HepG2 (cell line): Measurements from ENCODE around the gene NDN. TPM values are rescaled to one million over a fixed set of nuclear protein-coding genes. Genes with fewer than 3 reads are reported as not detected.

Experiments
- AHR ChIP-seq: IDR thresholded peaks from 2 replicates; pipeline ENCODE4 v1.6.1; 2018; ENCODE audit warnings: missing genetic modification reagents, missing compliant biosample characterization
- ATF2 ChIP-seq: sonication (generic); formaldehyde crosslinking; IDR thresholded peaks from 2 replicates; pipeline ENCODE4 v1.4.0; 2020; ENCODE audit warnings: missing genetic modification reagents
- FOXC1 ChIP-seq: sonication (generic); formaldehyde crosslinking; IDR thresholded peaks from 2 replicates; pipeline ENCODE4 v1.8.0; 2022; ENCODE audit warnings: mild to moderate bottlenecking, missing genetic modification reagents, borderline replicate concordance
- FOXM1 ChIP-seq: sonication (generic); formaldehyde crosslinking; IDR thresholded peaks from 2 replicates; pipeline ENCODE4 v1.5.0; 2020; ENCODE audit warnings: missing genetic modification reagents
- IRX3 ChIP-seq: sonication (generic); formaldehyde crosslinking; IDR thresholded peaks from 2 replicates; pipeline ENCODE4 v1.8.1; 2023; ENCODE audit warnings: mild to moderate bottlenecking, low read depth, missing genetic modification reagents, borderline replicate concordance
- KAT8 ChIP-seq: IDR thresholded peaks from 2 replicates; pipeline ENCODE4 v1.6.1; 2016; ENCODE audit warnings: missing genetic modification reagents, missing compliant biosample characterization
- KDM5B ChIP-seq: sonication (generic); formaldehyde crosslinking; IDR thresholded peaks from 2 replicates; pipeline ENCODE4 v1.4.0; 2020; ENCODE audit warnings: missing genetic modification reagents, mild to moderate bottlenecking, borderline replicate concordance
- NFATC3 ChIP-seq: sonication (generic); formaldehyde crosslinking; IDR thresholded peaks from 2 replicates; pipeline ENCODE4 v1.5.1; 2020; ENCODE audit warnings: mild to moderate bottlenecking, missing genetic modification reagents
- NR2F6 ChIP-seq, 2 experiments: IDR thresholded peaks; 2 replicates each; pipeline ENCODE4 v1.6.1; 2016; ENCODE audit warnings: antibody characterized with exemption in 1 of 2, mild to moderate bottlenecking in 1 of 2
- SMARCC2 ChIP-seq: fragments of 450-650 bp; IDR thresholded peaks from 2 replicates; pipeline ENCODE4 v1.6.1; 2017; ENCODE audit warnings: antibody characterized with exemption, mild to moderate bottlenecking
- SRSF4 ChIP-seq: fragments of 200-400 bp; formaldehyde crosslinking; IDR thresholded peaks from one replicate; pipeline ENCODE4 v1.6.1; 2018; ENCODE audit warnings: mild to moderate bottlenecking, low read depth, low read length, moderate library complexity; ENCODE audit not compliant: poor library complexity, severe bottlenecking
- TERF1 ChIP-seq: sonication (generic); formaldehyde crosslinking; IDR thresholded peaks from 2 replicates; pipeline ENCODE4 v1.8.0; 2022; ENCODE audit warnings: mild to moderate bottlenecking, missing genetic modification reagents, moderate library complexity
- WIZ ChIP-seq: sonication (generic); formaldehyde crosslinking; IDR thresholded peaks from 2 replicates; pipeline ENCODE4 v1.5.1; 2020; ENCODE audit warnings: mild to moderate bottlenecking, missing genetic modification reagents
- XRCC5 ChIP-seq: fragments of 200-400 bp; formaldehyde crosslinking; optimal IDR thresholded peaks from 2 replicates; pipeline ENCODE3; 2017; ENCODE audit warnings: mild to moderate bottlenecking, low read length
- ZBTB43 ChIP-seq: sonication (generic); formaldehyde crosslinking; conservative IDR thresholded peaks from 2 replicates; pipeline ENCODE4 v1.4.0; 2020; ENCODE audit warnings: missing genetic modification reagents
- ZFP82 ChIP-seq: sonication (generic); formaldehyde crosslinking; IDR thresholded peaks from 2 replicates; pipeline ENCODE4 v1.5.1; 2020; ENCODE audit warnings: mild to moderate bottlenecking, missing genetic modification reagents, borderline replicate concordance
- ZMAT3 ChIP-seq: sonication (generic); formaldehyde crosslinking; conservative IDR thresholded peaks from 2 replicates; pipeline ENCODE4 v1.7.0; 2021; ENCODE audit warnings: missing genetic modification reagents
- ZNF143 ChIP-seq: sonication (generic); formaldehyde crosslinking; IDR thresholded peaks from 2 replicates; pipeline ENCODE4 v1.4.0; 2020; ENCODE audit warnings: missing genetic modification reagents
- ZNF253 ChIP-seq: sonication (generic); formaldehyde crosslinking; IDR thresholded peaks from 2 replicates; pipeline ENCODE4 v1.8.0; 2022; ENCODE audit warnings: mild to moderate bottlenecking, missing genetic modification reagents, borderline replicate concordance
- ZNF33A ChIP-seq: sonication (generic); formaldehyde crosslinking; IDR thresholded peaks from 2 replicates; pipeline ENCODE4 v1.5.1; 2020; ENCODE audit warnings: missing genetic modification reagents, mild to moderate bottlenecking, moderate library complexity, borderline replicate concordance
- ZNF382 ChIP-seq: sonication (generic); formaldehyde crosslinking; IDR thresholded peaks from 2 replicates; pipeline ENCODE4 v1.5.0; 2020; ENCODE audit warnings: missing genetic modification reagents, mild to moderate bottlenecking, borderline replicate concordance
- ZNF431 ChIP-seq: sonication (generic); formaldehyde crosslinking; IDR thresholded peaks from 2 replicates; pipeline ENCODE4 v1.9.0; 2022; ENCODE audit warnings: missing genetic modification reagents, low read depth, mild to moderate bottlenecking, borderline replicate concordance
- ZNF460 ChIP-seq: sonication (generic); formaldehyde crosslinking; IDR thresholded peaks from 2 replicates; pipeline ENCODE4 v1.5.1; 2020; ENCODE audit warnings: missing genetic modification reagents, mild to moderate bottlenecking, borderline replicate concordance
- ZNF563 ChIP-seq: sonication (generic); formaldehyde crosslinking; IDR thresholded peaks from 2 replicates; pipeline ENCODE4 v1.8.0; 2022; ENCODE audit warnings: mild to moderate bottlenecking, moderate library complexity, missing genetic modification reagents
- ZNF576 ChIP-seq: sonication (generic); formaldehyde crosslinking; IDR thresholded peaks from 2 replicates; pipeline ENCODE4 v1.4.0; 2020; ENCODE audit warnings: mild to moderate bottlenecking, missing genetic modification reagents
- ZNF784 ChIP-seq: sonication (generic); formaldehyde crosslinking; IDR thresholded peaks from 2 replicates; pipeline ENCODE4 v1.5.1; 2020; ENCODE audit warnings: missing genetic modification reagents, mild to moderate bottlenecking, borderline replicate concordance
- ZNF816 ChIP-seq: sonication (generic); formaldehyde crosslinking; IDR thresholded peaks from 2 replicates; pipeline ENCODE4 v1.8.0; 2022; ENCODE audit warnings: missing genetic modification reagents, mild to moderate bottlenecking, borderline replicate concordance
- polyA plus RNA-seq, 8 experiments: library from polyadenylated mRNA; depleted of rRNA in 3 of 8; stranded (reverse) in 7 of 8; unstranded in 1 of 8; fragments of >200 nt; fragmentation: Illumina TruSeq in 4 of 8; extraction: Trizol in 4 of 8; gene quantifications; 2 replicates each; pipeline versions ENCODE4 v1.2.1 to v1.2.3, GENCODE V29; 2011 to 2016; ENCODE audit warnings: low read depth in 4 of 8, missing spikeins in 1 of 8, mixed read lengths in 1 of 8; ENCODE audit not compliant: insufficient read depth in 1 of 8
- total RNA-seq, 5 experiments: library from RNA; depleted of rRNA; stranded (reverse); fragments of >200 nt; fragmentation: Illumina TruSeq; extraction: Trizol; gene quantifications; 2 replicates each; pipeline ENCODE4 v1.2.3, GENCODE V29; 2016; ENCODE audit warnings: low read depth in 1 of 5

The NDN gene
- total and polyA plus RNA-seq, 2 of the 13 experiments (the other 11 are each of a cell fraction or from before 2014, with no cell fraction given) = 0.03 TPM; not detected in 1

- no peak for TF ChIP-seq ZFP82 (CRISPR knock-in tag)
- TF ChIP-seq KDM5B (CRISPR knock-in tag) = no peak
- no peak for TF ChIP-seq ZNF784 (CRISPR knock-in tag)
- 0 out of 2 replicates have a peak, but pooled peaks have one; percentile 31 for TF ChIP-seq NR2F6 (IDR thresholded peaks at IDR 0.05)
- peak; percentile 47; the same call in 1 of the 2 replicates for TF ChIP-seq NR2F6 (CRISPR knock-in tag; IDR thresholded peaks at IDR 0.05)
- no peak for TF ChIP-seq SMARCC2
- no peak for TF ChIP-seq ZNF431 (CRISPR knock-in tag)
- peak; percentile 67; the same call in 1 of the 2 replicates for TF ChIP-seq ATF2 (CRISPR knock-in tag)
- no peak for TF ChIP-seq FOXM1 (CRISPR knock-in tag)
- TF ChIP-seq ZNF816 (CRISPR knock-in tag) = no peak
- TF ChIP-seq IRX3 = no peak; the same call in 1 of the 2 replicates
- TF ChIP-seq ZNF460 (CRISPR knock-in tag) = no peak
- TF ChIP-seq ZMAT3 (CRISPR knock-in tag) = no peak
- TF ChIP-seq ZNF563 (CRISPR knock-in tag) = no peak
- TF ChIP-seq SRSF4 = no peak
- TF ChIP-seq ZNF576 (CRISPR knock-in tag) = no peak
- TF ChIP-seq ZNF143 = no peak
- no peak for TF ChIP-seq XRCC5
- no peak for TF ChIP-seq NFATC3 (CRISPR knock-in tag)
- TF ChIP-seq ZNF33A (CRISPR knock-in tag) = no peak
- TF ChIP-seq ZNF382 (CRISPR knock-in tag) = no peak
- no peak for TF ChIP-seq ZBTB43
- no peak for TF ChIP-seq ZNF253 (CRISPR knock-in tag)
- no peak for TF ChIP-seq AHR (CRISPR knock-in tag)
- TF ChIP-seq WIZ = no peak
- no peak for TF ChIP-seq TERF1 (CRISPR knock-in tag)
- TF ChIP-seq KAT8 = peak; percentile 58; the same call in 1 of the 2 replicates
- TF ChIP-seq FOXC1 = no peak
Measured at GRCh38 chr15:23690450-23690852, 3.3 kb upstream of the NDN start (continued).
